HG02840 (cell line): ENCODE data around the gene FRS3.

Experiments used
- ATAC-seq: cut with Tn5 transposase; IDR thresholded peaks from one replicate; pipeline ENCODE4 v1.9.1; 2021; ENCODE audit warnings: mild to moderate bottlenecking, moderate library complexity, moderate number of reproducible peaks; ENCODE audit not compliant: unreplicated experiment, low FRiP score

The FRS3 gene

GRCh38 chr6:41730531-41731436, 48.9 kb downstream of the FRS3 start:
- no peak for ATAC-seq

GRCh38 chr6:41729624-41730023, 50.1 kb downstream of the FRS3 start:
- ATAC-seq = no peak

GRCh38 chr6:41728954-41729353, 50.7 kb downstream of the FRS3 start:
- ATAC-seq = no peak

GRCh38 chr6:41728073-41728936, 51.4 kb downstream of the FRS3 start:
- no peak for ATAC-seq

- no peak for ATAC-seq
Observed at GRCh38 chr6:41727705-41728072, 52.0 kb downstream of the FRS3 start.

- no peak for ATAC-seq
Observed at GRCh38 chr6:41726876-41727275, 52.8 kb downstream of the FRS3 start.

GRCh38 chr6:41724586-41725501, 54.9 kb downstream of the FRS3 start:
- ATAC-seq = no peak

- no peak for ATAC-seq
Observed at GRCh38 chr6:41724228-41724580, 55.5 kb downstream of the FRS3 start.

- peak; percentile 61 for ATAC-seq
Observed at GRCh38 chr6:41723530-41724227, 56.0 kb downstream of the FRS3 start.

GRCh38 chr6:41722969-41723529, 56.7 kb downstream of the FRS3 start:
- ATAC-seq = no peak

- no peak for ATAC-seq
Observed at GRCh38 chr6:41721414-41721813, 58.3 kb downstream of the FRS3 start.

GRCh38 chr6:41720783-41721182, 58.9 kb downstream of the FRS3 start:
- no peak for ATAC-seq

GRCh38 chr6:41720262-41720620, 59.5 kb downstream of the FRS3 start:
- ATAC-seq = no peak
